Prostate gland (tissue), 2 donors: ENCODE results near the gene COL6A1. TPM values are rescaled to one million over a fixed set of nuclear protein-coding genes. Genes with fewer than 3 reads are reported as not detected.
"Not testable (repeated sequence)": the region's sequence is repeated elsewhere in the genome, so short reads cannot be mapped to it uniquely, and the experiment has no call there.

Source experiments
- DNase-seq: peaks from one replicate; pipeline ENCODE4 v3.0.0-alpha.2; 2019; ENCODE audit warnings: low spot score
- H3K27ac ChIP-seq, 2 donors: fragments of 200-600 bp; sonication (generic); 2 replicates each; pipeline ENCODE4 v1.5.1; 2017 to 2019
- H3K27me3 ChIP-seq: fragments of 200-600 bp; sonication (generic); replicated peaks from 2 replicates; pipeline ENCODE4 v1.5.1; 2019; ENCODE audit not compliant: insufficient read depth
- H3K36me3 ChIP-seq, 2 donors: fragments of 200-600 bp; sonication (generic); 1 replicate in 1 of 2; 2 replicates in 1 of 2; pipeline versions ENCODE4 v1.5.1 to v1.8.1; 2017 to 2019
- H3K4me1 ChIP-seq: fragments of 200-600 bp; sonication (generic); replicated peaks from 2 replicates; pipeline ENCODE4 v1.5.1; 2019
- H3K4me3 ChIP-seq, 2 donors: fragments of 200-600 bp; sonication (generic); 2 replicates each; pipeline ENCODE4 v1.5.1; 2017 to 2019
- H3K9me3 ChIP-seq: fragments of 200-600 bp; sonication (generic); 2 replicates; pipeline ENCODE4 v1.5.1; 2017
- CTCF ChIP-seq, 4 experiments: fragments of 200-600 bp in 2 of 4; fragments of 450-650 bp in 2 of 4; sonication (generic) in 2 of 4; IDR thresholded peaks; 1 replicate in 3 of 4; 2 replicates in 1 of 4; pipeline ENCODE4 v1.5.1; 2016 to 2019; ENCODE audit warnings: antibody characterized with exemption in 4 of 4, mild to moderate bottlenecking in 2 of 4, moderate library complexity in 2 of 4
- POLR2A ChIP-seq: fragments of 450-650 bp; IDR thresholded peaks from one replicate; pipeline ENCODE4 v1.6.1; 2016; ENCODE audit warnings: antibody characterized with exemption, mild to moderate bottlenecking
- POLR2AphosphoS5 ChIP-seq: sonication (generic); formaldehyde crosslinking; IDR thresholded peaks from one replicate; pipeline ENCODE4 v1.6.1; 2017; ENCODE audit warnings: antibody characterized with exemption
- WGBS: methylation state at CpG from one replicate; pipeline ENCODE4 v1.1.5; 2018; 5-methylcytosine and 5-hydroxymethylcytosine counted together
- intact Hi-C: fragments of 100-400 bp; cut with DNase I; formaldehyde crosslinking; loops from one replicate; pipeline ENCODE4 v1.14.2; 2022
- total RNA-seq, 2 donors: library from RNA; depleted of rRNA; stranded (reverse); fragments of >200 nt; gene quantifications; one replicate each; pipeline ENCODE4 v1.1.0, GENCODE V29; 2016

COL6A1 gene
- total RNA-seq, 2 donors from 2014 or later: 163 to 265 TPM

GRCh38 chr21:46003575-46004007 lies 22.0 kb downstream of the COL6A1 start:
- no peak overlapping the region for H3K4me3 ChIP-seq
- no peaks in the 10 kb centered on the region for H3K4me1 ChIP-seq
- H3K27me3 ChIP-seq: no peaks in the 10 kb centered on the region
- H3K27ac ChIP-seq: no peak overlapping the region
- intact Hi-C loops: no loop called here
- H3K9me3 ChIP-seq: no peaks in the 10 kb centered on the region
- no peaks in the 10 kb centered on the region for H3K36me3 ChIP-seq
- TF ChIP-seq CTCF (IDR thresholded peaks at IDR 0.05): no peak
- TF ChIP-seq POLR2AphosphoS5: no peak
- no peak for TF ChIP-seq POLR2A
- 89% methylated on average over 39 of the region's 42 CpGs for WGBS
- peak; percentile 3 for DNase-seq

GRCh38 chr21:46004168-46004861 lies 22.7 kb downstream of the COL6A1 start:
- H3K27me3 ChIP-seq: no peaks in the 10 kb centered on the region
- no peak overlapping the region for H3K27ac ChIP-seq
- TF ChIP-seq POLR2A: no peak
- no peak for TF ChIP-seq POLR2AphosphoS5
- TF ChIP-seq CTCF (IDR thresholded peaks at IDR 0.05): no peak
- H3K4me1 ChIP-seq: no peaks in the 10 kb centered on the region
- intact Hi-C loops: no loop called here
- no peaks in the 10 kb centered on the region for H3K9me3 ChIP-seq
- H3K36me3 ChIP-seq: no peaks in the 10 kb centered on the region
- no peak overlapping the region for H3K4me3 ChIP-seq
- DNase-seq: peak; percentile 3
- 78% methylated on average over 23 of the region's 24 CpGs for WGBS

- TF ChIP-seq POLR2A (no peak), CTCF (IDR thresholded peaks at IDR 0.05) (no peak), POLR2AphosphoS5 (no peak)
- Histone ChIP-seq H3K4me3 (no peak overlapping the region), H3K9me3 (no peaks in the 10 kb centered on the region), H3K36me3 (no peaks in the 10 kb centered on the region), H3K27me3 (no peaks in the 10 kb centered on the region), H3K27ac (no peak overlapping the region), H3K4me1 (no peaks in the 10 kb centered on the region)
- intact Hi-C loops: no loop called here
- peak; percentile 3 for DNase-seq
- 84% methylated on average over 12 of the region's 12 CpGs for WGBS
Measured at GRCh38 chr21:46005081-46005480, 23.5 kb downstream of the COL6A1 start.

- no peak for TF ChIP-seq CTCF (IDR thresholded peaks at IDR 0.05)
- TF ChIP-seq POLR2AphosphoS5: no peak
- TF ChIP-seq POLR2A: no peak
- Histone ChIP-seq H3K27ac (no peak overlapping the region), H3K27me3 (no peaks in the 10 kb centered on the region), H3K36me3 (no peaks in the 10 kb centered on the region), H3K9me3 (no peaks in the 10 kb centered on the region), H3K4me1 (no peaks in the 10 kb centered on the region), H3K4me3 (no peak overlapping the region)
- 83% methylated on average over 20 of the region's 20 CpGs for WGBS
- intact Hi-C loops: no loop called here
- peak; percentile 3 for DNase-seq
Measured at GRCh38 chr21:46005481-46005881, 23.9 kb downstream of the COL6A1 start.

- H3K36me3 ChIP-seq, intact Hi-C loops, H3K27me3 ChIP-seq, H3K4me3 ChIP-seq, H3K4me1 ChIP-seq, H3K27ac ChIP-seq, H3K9me3 ChIP-seq: not testable (repeated sequence)
- peak; percentile 2 for DNase-seq
- 95% methylated on average over 37 of the region's 64 CpGs for WGBS
Measured at GRCh38 chr21:46005894-46006546, 24.4 kb downstream of the COL6A1 start.
